Stimulated activated CD4-positive, alpha-beta T cell treated with anti-CD3 and anti-CD28 coated beads, Interleukin-1b, Interleukin-23, amount 100 ng/mL, for 1 hour (primary cell): ENCODE measurements around the gene AUTS2.

ENCODE experiments used
- DNase-seq, 2 donors: peaks; one replicate each; pipeline ENCODE4 v3.0.0-alpha.2; 2020; ENCODE audit warnings: low read depth in 2 of 2

Gene AUTS2

DNA sequence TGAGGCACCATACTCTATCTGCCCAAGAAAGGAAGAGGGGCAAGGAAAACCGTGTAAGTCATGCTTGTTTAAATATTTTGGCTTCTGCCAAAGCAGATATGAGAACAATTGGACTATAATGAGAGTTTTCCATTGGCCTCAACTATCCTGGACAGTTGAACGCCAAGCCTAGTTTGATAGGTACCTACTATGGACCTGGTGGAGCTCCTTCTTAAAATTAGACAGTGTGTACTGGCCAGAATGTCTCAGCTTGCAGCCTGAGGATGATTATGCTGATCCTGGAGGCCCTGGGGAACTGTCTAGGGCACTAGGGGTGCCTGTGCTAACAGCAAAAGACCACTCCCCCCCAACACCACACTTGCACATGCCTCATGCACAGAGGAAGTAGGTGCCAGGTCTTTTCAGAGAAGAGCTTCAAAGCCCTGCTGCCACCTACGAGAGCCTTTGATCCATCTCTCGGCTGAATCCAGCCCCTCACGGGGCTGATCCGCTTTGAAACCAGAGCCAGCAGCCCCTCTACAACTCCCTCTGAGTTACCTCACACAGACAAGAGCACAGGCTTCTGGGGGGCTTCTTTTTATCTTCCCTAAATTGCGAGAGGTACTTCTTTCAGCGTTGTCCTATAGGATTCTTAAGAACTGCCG, 1059.8 kb downstream of the AUTS2 start:
- DNase-seq: no peak

DNA sequence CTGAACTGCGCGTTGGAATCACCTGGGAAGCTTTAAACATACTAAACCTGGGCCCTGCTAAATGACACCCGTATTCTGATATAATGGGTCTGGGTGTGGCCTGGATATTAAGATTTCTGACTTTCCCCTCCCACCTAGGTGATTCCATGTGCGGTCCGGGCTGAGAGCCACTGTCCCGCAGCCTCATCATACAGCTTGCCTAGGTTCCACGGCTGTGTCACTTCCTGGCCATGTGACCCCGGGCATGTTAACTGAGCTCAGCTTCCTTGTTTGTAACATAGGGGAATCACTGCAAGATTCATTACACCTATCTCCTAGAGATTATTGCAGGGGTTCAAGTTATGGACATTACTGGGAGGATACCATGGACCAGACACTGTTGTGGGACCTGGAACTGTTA, 1061.0 kb downstream of the AUTS2 start:
- DNase-seq: no peak

DNA sequence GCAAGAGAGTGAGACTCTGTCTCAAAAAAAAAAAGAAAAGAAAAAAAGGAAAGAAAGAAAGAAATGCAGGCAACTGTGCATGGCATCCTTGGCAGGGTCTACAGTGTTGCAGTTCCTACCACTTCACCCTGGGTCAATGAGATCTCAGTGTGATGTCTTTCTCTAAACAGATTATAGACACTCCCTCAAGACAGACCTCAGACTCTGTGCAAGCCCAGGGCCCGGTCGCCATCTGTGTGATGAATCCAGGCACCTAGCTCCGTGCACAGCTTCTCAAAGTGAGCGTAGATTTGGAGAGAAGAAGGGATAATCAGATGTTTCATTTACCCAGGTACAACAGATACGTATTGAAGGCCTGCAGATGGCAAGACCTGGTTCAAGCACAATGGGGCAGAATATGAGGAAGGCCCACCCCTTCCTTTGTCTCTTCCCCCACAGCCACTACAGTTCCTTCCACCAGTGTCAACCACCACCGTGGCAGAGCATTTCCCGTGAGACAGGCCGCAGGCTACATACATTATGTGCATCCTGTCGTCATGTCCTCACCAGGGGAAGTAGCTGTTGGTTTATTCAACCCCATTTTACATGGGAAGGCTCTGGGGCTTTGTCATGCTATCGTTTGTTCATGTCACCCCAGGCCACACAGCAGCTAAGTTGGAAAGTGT, 1062.0 kb downstream of the AUTS2 start:
- DNase-seq: no peak

DNA sequence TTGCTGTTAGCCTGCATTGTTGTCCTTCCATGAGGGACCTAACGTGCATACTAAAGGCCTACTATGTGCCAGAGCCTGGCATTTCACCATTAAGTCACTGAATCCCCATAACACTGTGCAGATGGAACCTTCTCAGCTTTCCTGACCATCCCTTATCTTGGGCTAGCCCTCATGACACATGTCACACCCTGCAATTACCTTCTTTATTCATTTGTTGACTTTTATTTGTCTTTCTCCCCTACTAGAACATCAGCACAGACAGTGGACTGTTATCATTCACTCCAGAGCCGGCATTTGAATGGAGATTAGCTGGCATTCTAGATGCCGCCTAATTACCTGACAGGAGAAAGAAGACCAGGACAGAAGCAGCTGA, 1062.5 kb downstream of the AUTS2 start:
- no peak for DNase-seq

DNA sequence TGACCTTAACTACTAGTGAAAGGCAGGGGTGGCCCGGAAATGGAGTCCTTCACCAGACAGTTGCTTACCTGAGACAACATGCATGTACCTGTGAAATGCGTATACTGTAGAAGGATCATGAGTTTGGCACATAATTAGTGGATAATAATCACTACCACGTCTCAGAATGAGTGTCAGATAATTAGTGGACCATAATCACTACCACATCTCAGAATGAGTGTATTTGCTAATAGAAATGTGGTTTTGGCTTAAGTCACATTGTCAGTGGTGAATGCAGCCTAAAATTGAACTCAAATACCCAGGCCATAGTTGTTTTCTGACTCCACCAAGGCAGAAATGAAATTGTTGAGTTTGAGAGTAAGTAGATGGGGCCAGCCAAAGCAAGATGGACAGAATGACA, 1065.4 kb downstream of the AUTS2 start:
- no peak for DNase-seq

DNA sequence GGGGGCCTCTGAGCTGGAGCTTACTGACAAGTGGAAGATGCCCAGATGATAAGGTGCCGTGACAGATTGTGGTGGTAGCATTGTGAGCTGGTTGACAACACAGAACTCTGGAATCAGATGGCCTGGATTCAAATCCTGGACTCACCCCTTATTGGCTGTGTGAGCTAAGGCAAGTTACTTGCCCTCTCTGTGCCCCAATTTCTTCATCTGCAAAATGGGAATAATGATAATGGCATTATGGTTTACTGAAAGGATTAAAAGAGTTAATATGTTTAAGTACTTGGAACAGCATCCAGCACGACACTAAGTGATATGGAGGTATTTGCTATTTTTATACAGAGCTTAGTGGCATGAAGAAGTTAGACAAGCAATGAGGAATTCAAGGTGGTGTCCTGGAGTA, 1067.7 kb downstream of the AUTS2 start:
- DNase-seq: no peak

DNA sequence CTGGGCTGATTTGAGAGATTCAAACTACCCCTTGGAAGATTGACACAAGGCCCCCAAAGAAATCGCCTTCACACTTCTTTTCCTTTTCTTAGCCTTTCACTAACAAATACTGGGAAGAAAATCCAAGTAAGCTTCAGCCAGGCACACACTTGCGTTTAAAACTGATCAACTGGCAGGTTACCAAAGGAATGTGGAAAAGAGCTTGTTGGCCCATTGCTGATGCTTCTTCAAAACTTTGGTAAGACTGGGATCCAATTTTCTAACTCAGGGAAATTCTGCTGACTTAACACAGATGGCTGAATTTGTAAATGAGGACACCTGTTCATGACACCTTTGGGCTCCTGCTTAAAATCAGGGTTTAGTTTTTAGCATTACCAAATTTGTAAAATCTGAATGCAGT, 1069.1 kb downstream of the AUTS2 start:
- DNase-seq: no peak

DNA sequence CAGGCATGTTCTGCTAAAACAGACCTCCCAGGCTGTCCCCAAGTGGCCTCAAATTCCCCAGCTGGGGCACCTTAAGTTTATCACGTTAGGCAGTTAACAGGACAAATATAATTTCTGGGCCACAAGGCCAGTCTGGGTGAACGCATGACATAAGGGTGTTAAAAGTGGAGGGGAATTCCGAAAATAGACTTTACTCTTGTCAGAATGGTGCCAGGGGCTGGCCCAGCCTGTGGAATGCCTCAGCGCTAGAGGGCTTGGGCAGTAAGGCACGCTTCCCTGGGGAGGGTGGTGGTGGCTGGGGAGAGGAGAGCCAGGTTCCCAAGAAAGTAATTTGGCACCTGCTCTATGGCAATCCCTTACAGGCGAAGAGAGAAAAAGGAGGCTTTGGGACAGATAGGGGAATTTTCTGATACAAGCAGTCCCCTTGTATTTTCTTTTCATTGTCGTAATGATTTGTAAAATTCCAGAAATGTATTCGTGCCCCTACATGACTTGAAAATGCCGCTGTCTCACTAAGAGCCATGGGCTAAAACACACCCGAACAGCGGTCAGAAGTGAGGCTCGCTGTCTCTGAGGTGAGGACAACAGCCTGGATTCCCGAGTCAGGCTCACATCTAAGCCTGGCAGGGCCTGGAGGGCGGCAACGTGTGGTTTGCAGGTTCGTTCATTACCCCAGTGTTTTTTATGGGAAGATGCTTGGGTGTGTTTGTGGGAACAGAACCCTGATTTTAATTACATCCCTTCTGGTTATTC, 1070.5 kb downstream of the AUTS2 start:
- DNase-seq: no peak

DNA sequence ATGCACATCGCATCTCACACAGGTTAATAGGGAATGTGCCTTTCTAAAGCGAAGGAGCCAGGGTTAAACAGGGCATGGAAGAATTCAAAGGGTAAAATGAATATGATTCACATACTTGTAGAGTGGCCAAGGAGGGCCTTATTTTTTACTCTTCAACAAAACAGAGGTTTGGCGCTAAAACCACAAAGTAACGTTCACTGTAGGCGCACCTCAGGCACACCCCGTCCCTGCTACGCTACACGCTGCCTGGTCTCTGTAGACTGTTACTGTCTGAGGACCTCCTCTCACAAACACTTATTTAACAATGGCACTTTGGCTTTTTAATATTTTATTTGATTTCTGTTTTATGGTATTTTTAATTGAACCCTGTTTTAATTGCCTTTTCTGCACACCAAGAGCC, 1071.6 kb downstream of the AUTS2 start:
- no peak for DNase-seq

DNA sequence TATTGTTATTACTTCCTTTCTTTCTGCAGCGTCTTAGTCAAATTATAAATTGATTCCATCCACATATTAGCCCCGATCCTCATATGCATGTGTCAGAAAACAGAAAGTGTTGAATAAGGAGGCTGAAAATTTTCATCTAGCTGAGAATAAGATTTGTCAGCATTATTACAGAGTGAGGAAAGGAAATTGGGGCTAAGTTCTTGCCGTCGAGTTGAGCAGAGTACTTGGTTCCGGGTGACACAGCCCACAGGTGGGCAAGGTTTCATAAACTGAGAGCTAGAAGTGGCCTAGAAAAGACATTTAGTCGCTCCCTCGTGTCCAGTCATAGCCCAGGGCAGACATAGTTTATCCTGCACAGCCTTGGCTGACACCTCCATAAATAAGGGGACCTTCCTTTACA, 1072.0 kb downstream of the AUTS2 start:
- DNase-seq: no peak

DNA sequence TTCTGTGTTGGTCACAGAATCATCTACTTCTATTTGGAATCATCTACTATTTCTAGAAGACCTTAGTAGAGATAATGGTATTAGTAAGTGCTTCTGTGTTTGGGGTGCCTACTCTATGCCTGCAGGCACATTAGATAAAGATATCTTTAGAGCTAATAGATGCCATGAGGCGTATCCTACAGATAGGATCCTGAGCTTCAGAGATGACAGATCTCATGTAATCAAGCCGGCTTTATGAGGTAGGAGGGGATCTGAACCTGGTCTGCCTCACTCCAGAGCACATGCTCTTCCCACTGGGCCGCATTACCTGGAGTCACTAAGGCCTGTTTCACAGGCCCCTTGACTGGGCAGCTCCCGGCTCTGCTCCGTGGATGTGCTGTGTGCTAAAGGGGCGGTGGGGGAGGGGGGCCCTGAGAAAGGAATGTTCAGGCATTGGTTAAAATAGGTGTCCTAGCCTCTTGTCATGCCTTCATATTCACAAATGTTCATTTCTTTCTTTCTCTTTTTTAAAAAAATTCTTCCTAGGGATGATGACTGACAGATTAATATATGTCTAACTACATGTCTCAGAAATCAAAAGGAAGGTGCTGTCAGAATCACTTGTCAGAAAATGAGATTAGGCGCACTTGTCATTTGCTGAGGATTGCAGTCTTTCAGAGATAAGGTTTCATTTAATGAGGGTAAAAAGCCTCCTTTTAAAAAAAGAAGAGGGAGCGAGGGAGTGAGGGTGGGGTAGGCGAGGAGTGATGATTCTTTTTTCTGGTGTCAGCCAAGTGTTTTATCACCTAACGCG, 1075.7 kb downstream of the AUTS2 start:
- no peak for DNase-seq

DNA sequence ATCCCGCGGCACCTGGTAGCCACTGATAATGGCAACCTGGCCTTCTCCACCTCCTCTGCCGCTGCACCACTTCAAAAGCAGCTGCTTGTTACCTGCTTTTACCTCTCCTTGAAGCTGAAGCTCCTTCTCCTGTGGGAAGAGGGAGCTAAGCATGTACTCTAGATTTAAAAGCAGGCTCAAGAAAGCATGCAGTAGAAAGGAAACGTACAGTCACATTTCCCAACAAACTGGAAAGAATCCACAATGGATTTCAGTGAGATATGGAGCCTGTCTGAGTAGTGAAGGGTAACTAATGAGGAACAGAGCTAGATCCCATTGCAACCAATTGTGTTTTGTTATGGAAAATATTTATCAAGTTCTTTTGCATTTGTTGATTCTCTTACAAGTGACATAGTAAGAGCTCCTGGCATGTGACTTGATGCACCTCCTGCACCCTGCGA, 1076.3 kb downstream of the AUTS2 start:
- no peak for DNase-seq

DNA sequence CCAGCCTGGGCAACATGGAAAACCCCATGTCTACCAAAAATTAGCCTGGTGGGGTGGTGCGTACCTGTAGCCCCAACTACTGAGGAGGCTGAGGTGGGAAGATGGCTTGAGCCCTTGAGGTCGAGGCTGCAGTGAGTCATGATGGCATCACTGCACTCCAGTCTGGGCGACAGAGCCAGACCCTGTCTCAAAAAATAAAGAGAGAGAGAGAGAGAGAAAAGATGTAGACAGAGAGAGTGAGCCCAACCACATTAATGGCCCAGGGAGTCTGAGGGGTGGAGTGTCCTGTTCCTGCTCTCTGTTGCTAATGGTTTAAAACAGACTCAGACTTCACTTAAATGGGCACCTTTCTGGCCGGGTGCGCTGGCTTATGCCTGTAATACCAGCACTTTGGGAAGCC, 1078.0 kb downstream of the AUTS2 start:
- DNase-seq: no peak

DNA sequence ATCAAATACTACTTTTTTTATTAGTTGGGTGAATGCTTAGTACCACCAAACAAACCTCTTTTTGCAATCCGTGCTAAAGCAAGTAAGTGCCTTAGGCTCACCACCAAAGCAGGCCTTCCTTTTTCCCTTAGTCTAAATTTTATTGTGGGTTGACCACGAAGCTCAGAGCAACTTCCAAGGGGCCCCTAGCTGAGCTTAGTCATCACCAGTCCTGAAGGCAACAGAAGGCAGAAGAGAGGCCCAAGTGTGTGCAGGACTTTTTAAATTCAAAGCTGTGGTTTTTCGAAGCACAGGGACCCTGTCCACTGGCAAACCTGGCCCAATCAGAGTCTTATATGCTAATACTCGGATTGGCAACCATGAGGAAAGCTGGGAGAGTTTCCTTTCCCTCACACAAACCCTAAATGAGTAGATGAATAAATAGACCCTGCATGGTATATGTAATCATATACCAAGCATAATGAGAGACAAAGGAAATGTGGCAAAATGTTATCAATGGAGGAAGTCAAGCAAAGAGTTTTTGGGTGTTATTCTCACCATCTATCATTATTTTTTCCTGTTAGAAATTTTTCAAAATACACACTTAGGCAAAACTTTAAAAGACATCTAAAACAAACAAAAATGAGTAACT, 1080.5 kb downstream of the AUTS2 start:
- DNase-seq: no peak

DNA sequence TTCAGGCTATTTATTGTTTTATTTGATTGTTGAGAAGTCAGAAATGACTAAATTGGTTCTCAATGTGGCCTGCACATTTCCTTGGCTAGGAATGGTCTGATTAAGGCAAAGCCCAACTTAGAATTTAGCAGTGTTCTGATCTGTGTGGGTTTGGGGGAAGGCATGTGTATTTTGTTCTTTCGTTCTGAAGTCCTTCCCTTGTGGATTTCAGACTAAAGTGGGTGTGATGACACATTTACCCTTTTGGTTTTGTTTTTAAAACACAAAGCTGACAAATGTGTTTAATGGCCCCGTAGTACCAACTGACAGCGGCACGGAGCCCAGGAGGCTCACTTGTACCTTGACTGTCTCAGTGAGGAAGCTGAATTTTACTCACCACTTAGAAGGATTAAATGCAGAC, 1081.4 kb downstream of the AUTS2 start:
- DNase-seq: no peak

DNA sequence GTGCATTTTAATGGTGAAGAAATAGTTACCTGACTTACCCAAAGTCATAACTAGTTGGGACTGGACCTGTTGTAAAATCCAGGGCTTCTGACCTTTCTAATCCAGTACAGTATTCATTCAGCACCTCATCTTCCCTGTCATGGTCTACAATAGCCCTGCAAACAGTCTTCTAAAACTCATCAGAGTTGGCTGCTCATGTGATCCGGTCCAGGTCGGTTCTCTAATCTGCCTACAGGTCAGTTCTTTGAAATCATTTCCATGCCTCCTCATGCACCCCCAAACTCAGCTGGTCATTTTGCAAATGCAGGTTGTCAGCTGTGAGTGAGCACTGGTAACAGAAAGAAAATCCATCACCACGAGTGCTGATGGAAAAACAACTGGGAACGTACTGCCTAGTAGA, 1082.0 kb downstream of the AUTS2 start:
- DNase-seq: no peak

DNA sequence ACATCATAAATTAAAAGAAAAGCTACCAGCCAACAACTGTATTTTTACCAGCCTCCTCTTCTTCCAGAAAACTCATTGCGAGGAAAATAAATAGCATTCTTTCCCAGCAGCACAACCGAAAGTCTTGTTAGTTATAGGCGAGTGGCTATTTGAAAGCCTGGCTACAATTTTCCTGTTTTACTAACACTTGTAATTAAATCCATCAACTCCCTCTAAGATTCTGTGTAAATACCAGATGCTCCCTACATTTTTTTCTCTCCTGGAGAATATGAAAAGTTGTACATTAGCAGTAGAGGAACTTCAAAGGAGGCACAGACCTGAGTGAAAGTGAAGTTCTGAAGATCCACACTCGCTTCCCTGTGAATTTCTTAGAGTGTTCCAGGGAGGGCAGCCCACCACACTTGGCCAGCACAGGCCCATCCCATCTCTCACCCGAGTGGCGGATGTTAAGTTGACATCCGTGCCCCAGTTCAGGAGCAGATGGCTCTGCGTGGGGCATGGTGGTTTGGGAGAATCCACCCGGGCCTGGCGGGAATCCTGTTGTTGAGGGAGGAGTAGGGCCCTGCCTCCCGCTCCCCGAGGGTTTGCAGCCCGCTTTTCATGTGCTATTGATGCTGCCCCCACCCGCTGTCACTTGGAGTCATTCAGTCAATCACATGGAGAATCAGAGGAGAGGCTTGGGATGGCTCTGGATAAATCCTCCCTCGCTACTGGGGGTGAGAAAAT, 1082.6 kb downstream of the AUTS2 start:
- no peak for DNase-seq

DNA sequence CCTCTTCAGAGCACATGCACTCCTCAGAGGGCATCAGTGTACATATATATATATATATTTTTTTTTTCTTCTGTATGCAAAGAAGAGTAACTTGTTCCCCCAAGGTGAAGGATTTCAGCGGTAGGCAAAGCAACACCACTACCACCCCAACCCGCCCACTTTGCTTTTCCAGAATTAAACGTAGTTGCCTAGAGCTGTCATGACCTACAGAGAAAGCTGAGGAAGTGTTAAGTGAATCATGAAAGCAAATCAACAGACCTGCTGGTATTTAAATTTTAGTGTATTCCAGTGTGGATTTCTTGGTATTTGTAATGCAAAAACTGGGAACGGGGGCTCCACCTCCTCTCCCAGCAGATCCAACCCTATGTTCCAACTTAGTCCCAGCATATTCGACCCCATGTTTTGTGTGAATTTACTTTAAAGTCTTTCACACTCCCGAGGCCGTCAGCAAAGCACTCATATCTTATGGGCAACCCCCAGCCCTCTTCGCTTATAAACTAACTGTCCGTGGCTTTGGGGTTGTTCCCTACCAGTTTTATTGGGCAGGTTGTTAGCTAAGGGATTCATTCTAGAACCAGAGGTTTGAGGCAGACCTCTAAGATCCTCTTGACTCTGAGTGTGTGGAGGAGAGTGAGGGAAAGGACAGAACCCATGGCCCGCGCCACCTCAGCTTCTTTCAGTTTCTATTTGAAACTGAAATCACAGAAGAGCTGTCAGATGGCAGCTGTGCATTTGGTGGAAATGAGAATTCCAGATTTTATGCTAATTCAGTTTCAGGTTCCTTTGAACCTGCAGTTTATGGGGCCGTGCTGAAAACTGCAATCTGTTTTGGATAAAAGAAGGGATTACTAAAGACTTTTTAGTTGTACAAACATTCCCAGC, 1083.4 kb downstream of the AUTS2 start:
- no peak for DNase-seq

DNA sequence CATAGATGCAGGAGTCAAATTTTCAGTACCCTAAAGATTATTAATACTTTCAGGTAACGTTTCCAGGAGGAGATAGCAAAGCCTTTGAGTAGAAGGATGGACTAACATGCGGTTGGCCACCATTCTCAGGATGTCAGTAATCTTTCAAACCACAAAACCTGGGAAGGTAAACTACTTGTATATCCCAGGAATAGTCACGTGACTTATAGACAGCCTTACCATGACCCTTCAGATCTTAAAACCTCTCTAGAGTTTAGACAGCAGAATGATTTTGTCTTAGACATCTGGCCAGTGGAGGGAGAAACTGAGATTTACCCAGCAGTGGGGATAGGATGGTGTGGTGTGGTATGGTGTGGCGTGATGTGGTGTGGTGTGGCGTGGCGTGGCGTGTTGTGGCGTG, 1085.9 kb downstream of the AUTS2 start:
- no peak for DNase-seq

DNA sequence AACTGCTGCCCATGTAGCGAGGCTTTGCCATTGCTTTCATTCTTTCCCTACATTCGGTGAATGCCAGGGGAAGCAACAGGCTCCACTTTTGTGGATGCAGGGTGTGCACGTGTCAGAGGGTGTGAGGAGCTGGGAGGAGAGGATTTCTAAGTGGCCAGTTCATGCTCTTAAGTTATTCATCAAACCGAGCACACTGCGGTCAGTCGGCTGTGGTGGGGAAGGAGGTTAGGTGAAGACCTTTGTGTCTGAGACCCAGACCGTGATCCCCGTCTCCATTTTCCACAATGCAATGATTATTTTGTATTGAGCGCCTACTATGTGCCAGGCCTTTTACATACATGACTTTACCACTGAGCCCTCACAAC, 1095.0 kb downstream of the AUTS2 start:
- DNase-seq: no peak
